SIG-M5 treated with dmso at 0.1 percent for 504 hours (cell line): ENCODE results near the gene NRXN2.

ENCODE experiments used
- DNase-seq: peaks from one replicate; lab custom pipeline; 2025; ENCODE audit not compliant: unreplicated experiment; lab: John Stamatoyannopoulos, UW

NRXN2 gene

GRCh38 chr11:64632654-64633053 is 90.3 kb downstream of the NRXN2 start:
- no peak for DNase-seq

GRCh38 chr11:64632237-64632636 is 90.8 kb downstream of the NRXN2 start:
- no peak for DNase-seq

GRCh38 chr11:64631675-64632074 is 91.3 kb downstream of the NRXN2 start:
- DNase-seq = no peak

- no peak for DNase-seq
Measured at GRCh38 chr11:64629796-64630562, 93.0 kb downstream of the NRXN2 start.

GRCh38 chr11:64629103-64629502 is 93.9 kb downstream of the NRXN2 start:
- DNase-seq = no peak

- no peak for DNase-seq
Measured at GRCh38 chr11:64628596-64628995, 94.4 kb downstream of the NRXN2 start.

- DNase-seq = no peak
Measured at GRCh38 chr11:64627371-64627770, 95.6 kb downstream of the NRXN2 start.

GRCh38 chr11:64626637-64627036 is 96.4 kb downstream of the NRXN2 start:
- no peak for DNase-seq

- DNase-seq = peak; percentile 92
Measured at GRCh38 chr11:64624883-64625481, 98.0 kb downstream of the NRXN2 start.

GRCh38 chr11:64622681-64623080 is 100.3 kb downstream of the NRXN2 start:
- no peak for DNase-seq

- DNase-seq = no peak
Measured at GRCh38 chr11:64621283-64622019, 101.5 kb downstream of the NRXN2 start.

GRCh38 chr11:64620381-64620971 is 102.5 kb downstream of the NRXN2 start:
- DNase-seq = no peak

- peak; percentile 31 for DNase-seq
Measured at GRCh38 chr11:64619811-64620380, 103.1 kb downstream of the NRXN2 start.

- no peak for DNase-seq
Measured at GRCh38 chr11:64619196-64619595, 103.8 kb downstream of the NRXN2 start.

GRCh38 chr11:64616817-64617216 is 106.2 kb downstream of the NRXN2 start:
- DNase-seq = no peak

GRCh38 chr11:64614917-64615316 is 108.1 kb downstream of the NRXN2 start:
- no peak for DNase-seq

- DNase-seq = no peak
Measured at GRCh38 chr11:64613648-64614047, 109.3 kb downstream of the NRXN2 start.

- DNase-seq = no peak
Measured at GRCh38 chr11:64611869-64612646, 110.9 kb downstream of the NRXN2 start.

GRCh38 chr11:64611176-64611575 is 111.8 kb downstream of the NRXN2 start:
- DNase-seq = no peak

- no peak for DNase-seq
Measured at GRCh38 chr11:64610596-64610995, 112.4 kb downstream of the NRXN2 start.
